ENCODE results near the gene PLEKHO2.

PLEKHO2 gene

DNA sequence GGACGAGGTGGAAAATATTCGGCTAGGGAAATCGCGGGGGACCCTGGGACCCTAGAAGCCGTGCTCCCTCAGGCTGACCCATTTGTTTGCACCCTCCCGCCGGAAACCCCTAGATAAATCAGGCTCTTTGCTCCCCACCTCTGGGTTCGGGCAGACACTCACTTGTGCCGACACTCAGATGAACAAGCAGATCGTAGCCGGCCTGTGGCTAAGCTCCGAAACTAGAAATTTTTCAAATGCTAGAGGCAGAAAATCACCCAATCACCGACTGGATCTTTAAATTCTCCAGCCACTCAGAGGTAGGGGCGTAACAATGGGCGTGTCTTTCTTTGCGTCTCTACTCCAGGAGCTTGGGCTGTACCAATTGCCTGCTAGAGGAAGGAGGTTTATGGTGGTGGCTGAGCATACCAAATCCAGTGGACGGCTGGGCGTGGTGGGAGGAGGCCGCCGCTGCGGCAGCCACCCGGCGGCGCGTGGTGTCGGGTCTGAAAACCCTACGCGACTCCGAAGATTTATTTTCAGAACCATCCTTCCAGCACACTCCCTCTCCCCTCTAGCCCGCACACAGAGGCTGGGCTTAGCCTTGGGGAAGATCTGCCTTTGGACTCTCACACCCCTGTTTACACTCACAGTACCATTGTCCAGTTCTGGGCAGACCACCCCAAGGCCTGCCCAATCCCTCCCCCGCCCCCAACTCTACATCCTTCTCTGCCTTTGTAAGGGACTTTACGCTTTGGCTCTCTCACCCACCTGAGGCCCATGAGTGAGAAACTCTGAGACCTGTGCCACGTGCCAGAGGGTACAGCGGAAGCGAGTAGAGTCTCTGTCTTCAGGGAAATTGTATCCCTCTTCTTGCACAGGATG lies 16.1 kb upstream of the PLEKHO2 start, which contains the start of gene PIF1:
TSS of gene PIF1 (minus strand) at position 217 of the 864 bp plus-strand sequence. CDS start 1,312 bp downstream, outside the sequence.
- in situ Hi-C loops (cut with HindIII; ENCODE audit: low sequenced_read_pairs) = no loop called here

DNA sequence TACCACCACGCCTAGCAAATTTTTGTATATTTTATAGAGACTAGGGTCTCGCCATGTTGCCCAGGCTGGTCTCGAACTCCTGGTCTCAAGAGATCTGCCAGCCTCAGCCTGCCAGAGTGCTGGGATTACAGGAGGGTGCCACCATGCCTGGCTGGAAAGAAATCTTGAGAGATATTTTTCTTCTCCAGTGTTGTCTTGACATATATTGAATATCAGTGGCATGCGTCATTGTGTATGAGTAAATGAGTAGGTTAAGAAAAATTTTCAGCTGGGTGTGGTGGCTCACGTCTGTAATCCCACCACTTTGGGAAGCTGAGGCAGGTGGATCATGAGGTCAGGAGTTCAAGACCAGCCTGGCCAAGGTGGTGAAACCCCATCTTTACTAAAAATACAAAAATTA lies 12.7 kb upstream of the PLEKHO2 start:
- in situ Hi-C loops (cut with HindIII; ENCODE audit: low sequenced_read_pairs) = no loop called here

DNA sequence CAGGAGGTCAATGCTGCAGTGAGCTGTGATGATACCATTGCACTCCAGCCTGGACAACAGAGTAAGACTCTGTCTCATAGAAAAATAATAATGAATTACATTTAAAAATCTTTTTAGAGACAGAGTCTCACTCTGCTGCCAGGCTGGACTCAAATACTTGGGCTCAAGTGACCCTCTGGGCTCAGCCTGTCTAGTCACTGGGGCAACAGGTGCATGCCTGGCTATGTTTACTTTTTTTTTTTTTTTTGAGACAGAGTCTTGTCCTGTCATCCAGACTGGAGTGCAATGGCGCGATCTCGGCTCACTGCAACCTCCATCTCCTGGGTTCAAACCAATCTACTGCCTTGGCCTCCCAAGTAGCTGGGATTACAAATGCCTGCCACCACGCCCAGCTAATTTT lies 8.0 kb upstream of the PLEKHO2 start:
- in situ Hi-C loops (cut with HindIII; ENCODE audit: low sequenced_read_pairs) = no loop called here

DNA sequence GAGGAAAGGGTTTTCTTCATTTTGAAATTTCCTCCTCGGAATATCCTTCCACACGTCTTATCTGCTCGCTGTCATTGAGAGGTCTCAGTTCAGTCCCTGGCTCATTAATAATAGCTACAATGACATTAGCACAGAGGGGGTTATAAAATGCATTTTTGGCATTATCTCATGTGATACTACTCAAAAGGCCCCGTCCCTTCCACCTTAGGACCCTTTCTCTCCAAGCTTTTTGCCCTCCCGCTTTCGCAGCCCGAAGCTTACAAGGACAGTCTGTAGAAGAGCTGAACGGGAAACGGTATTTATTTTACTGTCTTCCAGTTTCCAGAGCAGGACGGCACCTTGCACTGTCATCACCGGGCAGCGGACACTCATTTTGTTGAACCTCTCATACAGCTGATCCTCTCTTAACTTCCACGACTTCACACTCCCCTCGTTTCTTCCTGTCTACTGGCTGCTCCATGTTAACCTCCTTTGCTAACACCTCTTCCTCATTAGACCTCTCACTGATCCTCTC lies 5.6 kb upstream of the PLEKHO2 start:
- in situ Hi-C loops (cut with HindIII; ENCODE audit: low sequenced_read_pairs) = loop anchor here (5.0 kb wide), 1 partner anchor 86 kb away; no protein-coding TSS in a partner anchor

DNA sequence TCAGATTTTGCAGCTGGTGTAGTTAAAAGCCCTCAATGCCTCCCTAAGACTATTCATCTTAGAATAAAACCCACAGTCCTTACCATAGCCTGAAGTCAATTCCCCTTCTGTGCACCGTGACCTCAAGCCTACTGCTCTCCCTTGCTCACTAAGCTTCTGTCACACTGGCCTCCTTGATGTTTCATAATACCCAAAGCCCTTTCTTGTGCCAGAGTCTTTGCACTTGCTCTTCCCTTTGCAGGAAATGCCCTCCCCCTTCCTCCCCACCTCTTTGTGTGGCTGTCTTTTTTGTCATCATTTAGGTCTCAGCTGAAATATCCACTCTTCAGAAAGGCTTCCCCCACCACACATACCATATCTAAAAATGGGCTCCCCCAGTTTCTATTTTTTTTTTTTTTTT lies 4.2 kb upstream of the PLEKHO2 start:
- in situ Hi-C loops (cut with HindIII; ENCODE audit: low sequenced_read_pairs) = loop anchor here (5.0 kb wide), 1 partner anchor 85 kb away; no protein-coding TSS in a partner anchor

DNA sequence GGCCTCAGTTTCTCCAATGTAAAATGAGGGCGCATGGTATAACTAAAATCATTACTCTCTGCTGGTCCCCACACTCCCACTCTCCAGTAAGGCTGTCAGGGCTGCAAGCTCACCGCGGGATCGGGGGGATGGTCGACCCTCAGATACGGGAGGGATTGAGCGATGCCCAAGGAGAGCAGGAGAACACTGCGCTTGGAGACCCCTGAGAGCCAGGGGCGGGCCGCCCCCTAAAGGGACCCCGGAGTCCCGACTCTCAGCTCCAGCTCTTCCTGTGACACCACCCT lies 713 bp upstream of the PLEKHO2 start:
- in situ Hi-C loops (cut with HindIII; ENCODE audit: low sequenced_read_pairs) = no loop called here

DNA sequence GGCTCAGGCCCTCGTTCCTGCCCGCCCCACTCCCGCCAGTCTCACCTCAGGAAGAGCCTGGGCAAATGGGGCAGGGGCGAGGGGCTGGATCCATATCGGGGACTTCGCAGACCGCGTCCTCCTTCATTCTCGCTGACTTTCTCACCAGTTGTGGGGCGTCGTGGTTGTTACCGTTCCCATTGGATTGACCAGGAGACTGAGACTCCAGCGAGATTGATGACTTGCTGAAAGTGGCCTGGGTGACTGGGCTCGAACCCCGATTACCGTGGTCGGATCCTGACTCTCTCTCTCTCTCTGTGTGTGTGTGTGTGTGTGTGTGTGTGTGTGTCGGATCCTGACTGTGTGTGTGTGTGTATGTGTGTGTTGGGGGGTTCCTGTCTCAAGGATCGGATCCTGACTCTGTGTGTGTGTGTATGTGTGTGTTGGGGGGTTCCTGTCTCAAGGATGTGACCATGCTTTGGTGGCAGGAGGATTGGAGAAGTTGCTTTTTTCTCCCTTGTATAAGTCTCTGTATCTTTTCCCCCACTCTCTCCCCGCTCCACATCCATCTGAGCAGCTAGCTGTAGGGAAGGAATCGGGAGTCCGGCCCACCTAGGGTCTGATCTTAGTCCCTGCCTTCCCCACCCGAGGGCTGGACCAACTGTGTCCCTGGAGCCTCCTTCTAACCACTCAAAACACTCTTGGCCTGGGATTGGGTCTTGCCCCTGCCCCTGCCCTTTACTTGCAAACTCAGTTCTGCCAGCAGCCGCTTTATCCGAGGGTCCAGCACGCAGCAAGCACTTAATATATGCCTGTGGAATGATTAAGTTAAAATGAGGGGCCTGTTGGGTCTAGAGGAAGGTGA lies 603 bp downstream of the PLEKHO2 start:
- in situ Hi-C loops (cut with HindIII; ENCODE audit: low sequenced_read_pairs) = no loop called here

DNA sequence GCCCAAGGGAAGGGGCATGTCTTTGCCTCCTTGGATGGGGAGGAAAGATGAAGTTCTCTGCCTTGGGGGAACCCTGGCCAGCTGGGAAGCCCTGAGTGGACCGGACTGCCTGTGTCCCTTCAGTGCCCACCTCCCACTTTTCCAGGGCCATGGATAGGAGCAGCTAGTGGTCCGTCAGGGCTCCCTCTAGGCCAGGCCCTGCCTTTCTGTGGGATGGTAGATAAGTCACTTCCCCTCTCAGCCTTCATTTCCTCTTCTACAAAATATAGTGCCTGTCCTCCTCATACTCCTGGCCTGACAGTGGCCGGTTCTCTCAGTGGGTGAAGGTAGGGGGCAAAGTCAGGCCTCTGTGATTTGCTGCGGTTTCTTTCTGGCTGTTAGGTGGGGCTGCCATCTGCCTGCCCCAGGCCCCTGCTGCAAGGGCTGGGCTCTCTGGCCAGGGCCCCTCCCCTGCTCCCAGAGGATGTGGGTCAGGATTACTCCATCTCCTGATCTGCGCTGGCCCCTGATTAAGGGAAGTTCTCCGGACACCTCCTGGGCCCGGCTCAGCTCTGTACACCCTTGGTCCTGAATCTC lies 1.4 kb downstream of the PLEKHO2 start:
- in situ Hi-C loops (cut with HindIII; ENCODE audit: low sequenced_read_pairs) = no loop called here

DNA sequence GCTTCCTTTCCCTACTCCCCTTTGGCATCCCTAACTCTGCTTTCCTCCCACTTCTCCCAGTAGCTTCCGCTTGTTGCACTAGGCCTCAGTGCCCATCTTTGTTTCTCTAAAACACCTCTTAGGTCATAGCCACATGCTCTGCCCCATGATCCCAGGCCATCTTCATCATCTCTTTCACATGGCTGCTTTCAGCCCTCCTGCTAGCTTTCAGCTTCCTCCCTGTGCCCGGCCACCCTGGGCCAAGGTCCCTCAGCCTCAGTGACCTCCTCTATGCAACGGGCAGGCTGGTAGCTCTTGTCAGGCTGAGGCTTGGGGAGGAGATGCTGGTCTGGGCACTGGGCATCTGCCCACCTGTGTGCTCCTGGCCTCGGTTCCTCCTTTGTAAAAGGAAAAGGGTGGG lies 2.3 kb downstream of the PLEKHO2 start:
- in situ Hi-C loops (cut with HindIII; ENCODE audit: low sequenced_read_pairs) = no loop called here

DNA sequence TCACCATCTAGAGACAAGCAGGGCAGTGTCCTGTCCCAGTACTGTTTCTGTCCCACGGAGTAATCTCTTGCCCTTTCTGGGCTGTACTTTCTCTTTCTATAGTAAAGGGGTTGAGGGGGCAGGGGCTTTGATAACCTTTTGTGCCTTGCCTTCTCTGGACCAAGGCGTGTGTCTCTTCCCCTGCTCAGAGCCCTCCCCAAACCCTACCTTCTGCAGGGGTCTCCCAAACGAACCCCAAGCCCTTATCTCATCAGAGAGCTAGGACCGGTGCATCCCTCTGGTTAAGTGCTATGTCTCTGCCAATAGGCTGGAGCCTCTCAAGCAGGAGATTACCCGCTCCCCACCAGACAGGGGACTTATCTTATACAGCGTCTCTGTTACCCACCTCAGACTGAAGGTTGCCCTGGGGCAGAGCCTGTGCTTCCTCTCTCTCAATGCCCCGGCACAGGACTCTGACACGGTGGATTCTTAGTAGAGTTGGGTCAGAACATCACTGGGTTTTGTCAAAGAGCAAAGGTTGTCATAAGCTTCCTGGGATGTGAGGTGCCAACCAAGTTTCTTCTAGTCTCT lies 2.9 kb downstream of the PLEKHO2 start:
- in situ Hi-C loops (cut with HindIII; ENCODE audit: low sequenced_read_pairs) = no loop called here

DNA sequence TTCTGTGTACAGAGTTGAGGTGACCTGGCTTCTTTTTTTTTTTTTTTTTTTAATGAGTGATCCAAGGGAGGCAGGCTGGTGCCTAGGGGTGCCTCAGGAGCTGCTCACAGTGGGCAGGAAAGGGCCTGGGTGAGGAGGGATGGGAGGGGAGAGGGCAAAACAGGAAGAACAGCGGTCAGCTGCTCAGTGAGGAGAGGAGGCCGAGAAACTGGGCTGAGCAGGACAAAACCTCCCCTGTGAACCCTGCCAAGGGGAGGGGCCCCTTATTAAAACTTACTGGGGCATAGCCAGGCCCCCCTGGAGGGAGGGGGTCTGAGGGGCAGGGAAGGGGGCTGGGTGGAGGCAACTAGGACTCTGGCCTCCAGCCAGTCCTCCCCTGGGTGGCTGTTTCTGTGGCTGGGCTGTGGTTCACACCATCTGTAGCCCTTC lies 3.5 kb downstream of the PLEKHO2 start:
- in situ Hi-C loops (cut with HindIII; ENCODE audit: low sequenced_read_pairs) = no loop called here

DNA sequence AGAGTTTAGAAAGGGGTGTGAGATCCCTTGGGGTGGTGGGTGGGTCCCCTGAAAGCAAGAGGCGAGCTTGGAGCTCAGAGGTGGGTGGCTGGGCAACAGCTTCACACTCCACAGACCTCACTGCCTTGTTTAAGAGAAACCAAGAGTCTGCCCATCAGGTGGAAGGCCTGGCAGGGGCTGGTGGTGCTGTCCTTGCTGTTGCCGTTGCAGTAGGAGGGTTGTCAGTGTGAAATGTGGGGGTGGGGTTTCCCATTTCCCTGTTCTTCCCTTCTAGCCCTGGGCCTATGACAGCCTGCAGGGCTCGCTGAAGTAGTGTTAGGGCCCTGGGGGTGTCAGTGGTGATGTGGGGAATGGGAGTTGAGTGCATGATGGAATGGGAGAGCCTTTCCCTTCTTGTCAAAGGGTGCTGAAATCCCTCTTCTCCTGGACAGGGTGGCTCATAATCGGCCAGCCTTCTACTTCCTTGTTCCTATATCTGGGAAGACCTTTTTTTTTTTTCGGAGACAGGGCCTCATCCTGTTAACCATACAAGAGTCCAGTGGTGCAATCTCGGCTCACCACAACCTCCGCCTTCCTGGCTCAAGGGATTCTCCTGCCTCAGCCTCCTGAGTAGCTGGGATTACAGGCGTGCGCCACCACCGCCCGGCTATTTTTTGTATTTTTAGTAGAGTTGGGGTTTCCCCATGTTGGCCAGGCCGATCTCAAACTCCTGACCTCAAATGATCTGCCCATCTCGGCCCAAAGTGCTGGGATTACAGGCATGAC lies 4.3 kb downstream of the PLEKHO2 start:
- in situ Hi-C loops (cut with HindIII; ENCODE audit: low sequenced_read_pairs) = no loop called here

DNA sequence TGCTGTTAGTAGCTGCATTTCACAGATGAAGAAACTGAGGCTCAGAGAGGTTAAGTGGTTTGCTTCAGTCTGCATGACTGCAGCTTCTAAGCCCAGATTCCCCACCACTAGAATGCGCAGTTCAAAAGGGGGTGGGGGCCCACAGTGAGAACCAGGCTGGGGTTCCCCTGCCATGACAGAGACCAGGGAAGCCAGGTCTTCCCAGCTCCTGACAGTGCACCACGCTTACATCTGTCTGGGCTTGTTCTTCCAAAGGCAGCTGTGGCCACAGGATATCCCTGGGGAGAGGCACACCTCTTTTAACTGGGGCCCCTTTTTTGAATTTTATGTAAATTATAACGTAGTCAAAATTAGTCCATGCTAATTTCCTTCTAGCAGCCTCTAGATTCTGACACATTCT lies 5.3 kb downstream of the PLEKHO2 start:
- in situ Hi-C loops (cut with HindIII; ENCODE audit: low sequenced_read_pairs) = no loop called here

DNA sequence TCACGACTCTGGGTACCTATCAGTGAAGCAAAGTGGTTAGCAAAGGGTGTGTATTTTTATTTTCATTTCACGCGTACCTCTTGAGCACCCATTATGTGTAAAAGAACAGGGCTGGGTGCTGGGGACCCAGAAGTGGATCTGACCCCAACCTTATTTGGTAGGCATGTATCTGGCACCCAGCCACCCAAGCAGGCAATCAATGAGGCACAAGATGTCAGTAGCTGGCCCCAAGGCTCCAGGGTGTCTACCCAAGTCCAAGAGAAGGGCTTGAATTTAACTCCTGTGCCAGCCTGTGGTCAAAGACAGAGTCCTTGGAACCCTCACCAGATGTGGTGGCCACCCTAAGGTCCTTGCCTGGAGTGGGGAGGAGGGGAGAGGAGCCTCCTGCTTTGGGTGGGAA lies 5.7 kb downstream of the PLEKHO2 start:
- in situ Hi-C loops (cut with HindIII; ENCODE audit: low sequenced_read_pairs) = no loop called here

DNA sequence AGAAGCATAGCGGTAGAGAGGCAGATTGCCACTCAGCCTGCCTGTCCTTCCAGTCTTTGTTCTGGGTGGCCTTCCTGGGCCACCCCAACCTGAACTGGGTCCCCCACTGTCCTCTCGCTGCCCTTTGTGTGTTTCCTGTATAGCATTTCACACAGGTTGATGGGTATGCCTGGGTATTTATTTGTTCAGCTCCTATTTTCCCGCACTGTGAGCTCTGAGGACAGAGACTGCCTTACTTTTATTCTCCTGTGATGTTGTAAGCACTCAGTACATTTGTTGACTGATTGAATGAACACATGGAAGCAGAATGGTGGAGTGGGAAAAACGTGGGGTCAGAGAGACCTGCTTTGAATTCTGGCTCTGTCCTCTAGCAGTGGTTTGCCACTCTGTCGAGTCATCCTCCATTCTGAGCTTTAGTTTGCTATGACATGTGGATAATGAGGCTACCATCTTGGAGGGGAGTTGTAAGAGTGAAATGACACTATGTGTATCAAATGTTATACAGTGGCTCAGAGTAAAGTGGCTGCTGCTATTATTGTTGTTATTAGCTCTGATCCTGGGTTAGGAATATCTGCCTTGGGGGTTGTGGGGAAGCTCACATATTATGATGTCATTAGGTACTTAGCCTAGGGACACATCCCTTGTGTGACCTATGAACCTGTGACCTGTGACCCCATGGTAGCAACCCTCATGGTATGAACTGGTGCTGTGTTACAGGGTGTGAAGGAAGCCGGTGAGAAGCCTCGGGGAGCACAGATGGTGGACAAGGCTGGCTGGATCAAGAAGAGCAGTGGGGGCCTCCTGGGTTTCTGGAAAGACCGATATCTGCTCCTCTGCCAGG lies 6.4 kb downstream of the PLEKHO2 start:
- in situ Hi-C loops (cut with HindIII; ENCODE audit: low sequenced_read_pairs) = no loop called here

DNA sequence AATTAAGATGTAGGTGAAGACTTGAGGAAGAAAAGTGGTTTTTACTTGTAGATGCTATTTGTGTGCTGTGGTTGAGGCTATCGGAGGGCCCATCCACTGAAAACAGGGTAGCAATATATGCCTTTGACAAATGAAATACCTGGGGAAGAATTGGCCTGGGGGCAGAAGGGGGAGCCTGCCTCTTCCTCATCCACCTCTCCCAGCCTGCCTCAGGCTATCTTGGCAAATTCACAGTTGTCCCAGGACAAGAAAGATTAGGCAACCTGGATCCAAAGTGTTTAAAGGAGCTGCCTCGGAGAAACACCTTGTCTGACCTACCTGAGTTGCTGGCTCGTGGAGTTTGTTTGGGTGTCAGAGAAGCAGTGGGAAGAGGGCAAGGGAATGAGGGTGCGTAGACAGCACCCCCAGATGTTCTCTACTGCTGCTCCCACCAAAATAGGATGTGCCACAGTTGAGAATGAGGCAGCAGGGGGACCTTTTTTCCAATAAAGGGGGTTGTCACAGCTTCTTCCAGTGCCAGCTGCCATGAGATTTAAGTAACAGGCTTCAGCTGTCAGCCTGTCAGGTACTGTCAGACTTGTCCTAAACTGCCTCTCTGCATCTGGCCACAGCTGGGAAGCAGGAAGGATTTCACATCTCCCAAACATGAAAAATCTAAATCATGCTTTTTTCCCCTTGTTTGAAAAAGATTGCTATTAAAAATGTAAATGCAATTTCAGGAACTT lies 9.2 kb downstream of the PLEKHO2 start:
- in situ Hi-C loops (cut with HindIII; ENCODE audit: low sequenced_read_pairs) = no loop called here

DNA sequence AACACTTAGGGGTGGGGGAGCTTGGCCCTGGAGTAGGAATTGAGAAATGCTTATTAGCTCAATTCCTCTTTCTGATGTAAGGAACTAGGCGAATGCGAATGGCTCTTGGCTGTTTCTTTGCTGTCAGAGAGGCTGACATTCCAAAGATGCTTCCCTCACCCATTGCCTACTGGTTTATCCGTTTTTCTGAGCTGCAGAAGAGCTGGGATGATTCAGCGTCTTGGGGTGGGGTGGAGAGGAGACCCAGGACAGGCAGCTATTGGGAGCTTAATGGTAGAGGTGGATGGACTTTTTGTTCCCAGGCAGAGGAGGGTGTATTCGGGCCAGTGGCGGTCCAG lies 9.8 kb downstream of the PLEKHO2 start:
- in situ Hi-C loops (cut with HindIII; ENCODE audit: low sequenced_read_pairs) = no loop called here

DNA sequence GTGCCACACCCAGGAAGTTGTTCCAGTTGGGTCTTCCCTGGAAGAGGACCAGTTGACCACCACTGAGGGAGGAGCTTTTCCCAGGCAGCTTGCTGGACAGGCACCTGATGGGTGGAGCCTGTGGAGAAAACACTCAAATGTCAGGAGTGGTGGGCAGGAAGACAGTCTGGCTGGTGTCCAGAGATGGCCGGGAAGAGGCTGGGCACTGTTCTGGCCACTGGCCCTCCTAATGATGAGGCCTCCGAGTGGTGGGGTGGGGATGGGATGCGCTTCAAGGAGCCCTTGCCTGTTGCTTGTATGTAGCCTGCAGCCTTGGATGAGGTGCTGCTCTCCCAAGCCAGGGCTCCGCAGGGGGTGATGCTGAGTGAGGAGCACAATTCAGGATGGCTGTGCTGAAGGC lies 12.3 kb downstream of the PLEKHO2 start:
- in situ Hi-C loops (cut with HindIII; ENCODE audit: low sequenced_read_pairs) = no loop called here

DNA sequence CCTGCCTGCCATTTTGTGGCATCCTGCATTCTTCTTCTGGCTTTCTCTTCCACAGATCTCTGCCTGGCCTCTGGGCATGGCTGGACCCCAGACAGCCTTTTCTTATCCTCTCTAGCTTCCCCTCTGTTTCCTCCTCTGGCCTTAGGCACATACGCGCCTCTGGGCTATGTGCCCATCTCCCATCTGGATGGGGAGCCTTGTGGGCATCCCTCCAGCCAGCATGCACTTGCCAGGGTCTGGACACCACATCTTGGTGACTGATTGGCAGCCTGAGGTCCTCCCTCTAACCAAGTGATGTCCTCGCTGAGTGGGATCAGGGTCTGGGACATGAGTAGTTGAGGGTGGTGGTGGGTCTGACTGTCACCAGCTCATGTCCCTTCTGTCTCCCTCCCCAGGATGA lies 12.8 kb downstream of the PLEKHO2 start:
- in situ Hi-C loops (cut with HindIII; ENCODE audit: low sequenced_read_pairs) = no loop called here

Data from DLD1 (cell line).